HG02678 (cell line): ENCODE results near the gene PROS1.
"Not testable (repeated sequence)": the region's sequence is repeated elsewhere in the genome, so short reads cannot be mapped to it uniquely, and the experiment has no call there.

ENCODE experiments used
- ATAC-seq: cut with Tn5 transposase; IDR thresholded peaks from one replicate; pipeline ENCODE4 v1.9.1; 2021; ENCODE audit warnings: mild to moderate bottlenecking, moderate library complexity; ENCODE audit not compliant: unreplicated experiment

The PROS1 gene

GRCh38 chr3:93878250-93879017 lies 95.3 kb downstream of the PROS1 start:
- not testable (repeated sequence) for ATAC-seq

GRCh38 chr3:93877427-93877826 lies 96.3 kb downstream of the PROS1 start:
- not testable (repeated sequence) for ATAC-seq

- ATAC-seq, result not testable (repeated sequence)
These were observed 100.3 kb downstream of the PROS1 start for GRCh38 chr3:93873412-93873811.

GRCh38 chr3:93867425-93867824 lies 106.3 kb downstream of the PROS1 start:
- no peak for ATAC-seq

GRCh38 chr3:93861017-93861416 lies 112.7 kb downstream of the PROS1 start:
- ATAC-seq, result no peak

GRCh38 chr3:93855401-93855800 lies 118.3 kb downstream of the PROS1 start:
- no peak for ATAC-seq

- not testable (repeated sequence) for ATAC-seq
These were observed 121.5 kb downstream of the PROS1 start for GRCh38 chr3:93852228-93852627.

- no peak for ATAC-seq
These were observed 129.7 kb downstream of the PROS1 start for GRCh38 chr3:93843981-93844380.

- ATAC-seq, result not testable (repeated sequence)
These were observed 134.5 kb downstream of the PROS1 start for GRCh38 chr3:93839193-93839592.
